GM21360 (cell line): ENCODE results near the gene DEDD.
A peak's percentile ranks its signal among the peaks of the same experiment; 100 is the strongest.

ENCODE experiments used
- ATAC-seq: cut with Tn5 transposase; IDR thresholded peaks from one replicate; pipeline ENCODE4 v1.9.1; 2021; ENCODE audit warnings: mild to moderate bottlenecking, moderate library complexity; ENCODE audit not compliant: unreplicated experiment

The DEDD gene, protein sequence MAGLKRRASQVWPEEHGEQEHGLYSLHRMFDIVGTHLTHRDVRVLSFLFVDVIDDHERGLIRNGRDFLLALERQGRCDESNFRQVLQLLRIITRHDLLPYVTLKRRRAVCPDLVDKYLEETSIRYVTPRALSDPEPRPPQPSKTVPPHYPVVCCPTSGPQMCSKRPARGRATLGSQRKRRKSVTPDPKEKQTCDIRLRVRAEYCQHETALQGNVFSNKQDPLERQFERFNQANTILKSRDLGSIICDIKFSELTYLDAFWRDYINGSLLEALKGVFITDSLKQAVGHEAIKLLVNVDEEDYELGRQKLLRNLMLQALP

DNA sequence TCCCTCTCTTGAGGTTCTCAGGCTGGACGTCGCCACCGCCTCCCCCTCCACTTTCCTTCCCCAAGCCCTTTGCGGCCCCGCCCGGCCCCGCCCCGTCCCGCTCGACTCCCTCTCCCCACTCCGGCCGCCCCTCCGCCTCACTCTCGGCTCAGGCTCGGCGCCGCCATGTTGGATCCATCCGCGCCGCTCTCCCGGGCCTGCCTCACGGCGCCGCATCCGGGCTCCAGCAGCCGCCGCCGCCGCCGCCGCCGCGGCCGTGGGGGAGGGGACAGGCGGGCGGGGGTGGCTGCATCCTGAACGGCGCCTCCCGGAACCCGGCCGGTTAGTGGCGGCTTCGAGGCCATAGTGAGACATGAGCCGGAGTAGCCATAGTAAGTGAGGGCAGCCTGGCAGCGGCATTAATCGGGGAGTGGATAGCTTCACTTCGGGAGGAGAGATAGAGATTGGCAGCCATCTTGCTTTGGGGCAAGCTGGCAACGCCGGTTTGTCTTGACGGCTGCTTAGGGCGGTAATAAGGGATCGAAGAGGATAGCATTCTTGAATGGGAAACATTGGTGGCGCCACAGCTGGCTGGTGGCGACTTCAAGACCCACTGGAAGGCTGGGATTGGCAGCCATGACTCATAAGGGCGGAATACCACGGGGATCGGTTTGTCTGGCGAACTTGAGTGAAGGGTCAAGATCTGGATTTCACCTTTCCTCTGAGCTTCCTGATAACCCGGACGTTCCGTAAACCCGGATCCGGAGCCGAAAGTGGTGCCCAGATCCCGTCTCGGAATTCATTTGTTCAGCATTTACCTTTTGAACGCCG is at the start of gene DEDD:
Gene DEDD, minus strand, starts transcription at position 258 of the 810 bp plus-strand sequence. CDS start 8,205 bp downstream, outside the sequence.
- peak; percentile 88 for ATAC-seq

DNA sequence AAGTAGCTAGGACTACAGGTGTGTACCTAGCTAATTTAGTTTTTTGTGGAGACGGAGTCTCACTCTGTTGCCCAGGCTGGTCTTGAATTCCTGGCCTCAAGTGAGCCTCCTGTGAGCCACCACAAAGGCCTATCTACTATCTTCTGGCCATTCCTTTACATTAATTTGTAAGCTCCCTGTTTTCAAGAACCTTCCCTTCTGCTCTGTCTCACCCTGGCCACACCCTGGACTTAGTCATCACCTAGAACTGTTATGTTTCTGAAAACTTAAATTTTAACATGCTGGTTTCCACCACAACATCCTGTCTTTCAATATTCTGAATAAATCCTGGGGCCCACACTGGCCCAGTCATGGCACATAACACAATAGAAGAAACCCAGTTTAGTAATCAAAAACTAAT is 49.7 kb upstream of the DEDD start:
- no peak for ATAC-seq

DNA sequence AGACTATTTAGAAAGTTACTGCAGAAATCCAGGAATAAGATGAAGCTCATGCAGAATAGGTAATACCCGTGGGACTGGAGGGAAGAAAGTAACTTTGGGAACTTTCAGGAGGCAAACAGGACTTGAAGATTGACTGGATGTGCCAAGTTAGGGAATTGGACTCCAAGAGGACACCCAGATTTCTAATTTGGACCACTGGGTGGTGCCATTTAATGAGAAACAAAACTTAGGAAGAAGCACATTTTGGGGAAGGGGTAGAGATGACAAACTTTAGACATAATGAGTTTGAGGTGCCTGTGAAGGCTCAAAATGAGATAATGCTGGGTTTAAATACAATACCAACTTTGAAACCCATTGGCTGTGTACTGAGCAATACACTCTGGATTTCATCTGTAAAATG is 48.2 kb upstream of the DEDD start:
- no peak for ATAC-seq

DNA sequence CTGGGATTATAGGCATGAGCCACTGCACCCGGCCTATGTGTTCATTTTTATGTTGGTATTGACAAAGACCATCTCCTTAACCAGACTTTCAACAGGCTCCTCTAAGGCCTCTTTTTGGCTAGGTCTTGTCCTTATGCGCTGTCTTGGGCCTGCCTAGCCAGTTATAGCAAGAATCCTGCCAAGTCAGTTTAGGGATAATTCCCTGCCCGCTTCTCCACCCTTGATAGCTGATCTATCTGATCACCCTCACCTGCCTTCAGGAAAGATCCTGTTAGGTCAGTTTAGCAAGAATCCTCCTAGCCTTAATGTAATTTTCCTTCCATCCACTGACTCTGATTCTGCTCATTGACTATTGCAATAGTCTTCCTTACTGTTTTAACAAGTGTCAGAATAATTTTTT is 47.2 kb upstream of the DEDD start:
- no peak for ATAC-seq

DNA sequence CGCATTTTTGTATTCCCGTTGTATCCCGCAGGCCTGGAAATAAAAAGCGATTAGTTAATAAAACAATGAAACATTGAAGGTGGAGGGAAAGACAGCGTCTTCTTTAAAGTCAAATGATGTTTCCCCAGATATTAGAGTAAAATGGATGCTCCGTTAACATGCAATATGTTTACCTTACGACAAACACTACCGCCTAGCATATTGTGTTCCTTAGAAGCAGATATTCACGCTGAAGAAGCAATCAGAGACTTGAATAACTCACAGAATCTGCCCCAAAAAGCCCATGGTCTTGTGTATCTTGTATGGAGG is 45.4 kb upstream of the DEDD start:
- no peak for ATAC-seq

DNA sequence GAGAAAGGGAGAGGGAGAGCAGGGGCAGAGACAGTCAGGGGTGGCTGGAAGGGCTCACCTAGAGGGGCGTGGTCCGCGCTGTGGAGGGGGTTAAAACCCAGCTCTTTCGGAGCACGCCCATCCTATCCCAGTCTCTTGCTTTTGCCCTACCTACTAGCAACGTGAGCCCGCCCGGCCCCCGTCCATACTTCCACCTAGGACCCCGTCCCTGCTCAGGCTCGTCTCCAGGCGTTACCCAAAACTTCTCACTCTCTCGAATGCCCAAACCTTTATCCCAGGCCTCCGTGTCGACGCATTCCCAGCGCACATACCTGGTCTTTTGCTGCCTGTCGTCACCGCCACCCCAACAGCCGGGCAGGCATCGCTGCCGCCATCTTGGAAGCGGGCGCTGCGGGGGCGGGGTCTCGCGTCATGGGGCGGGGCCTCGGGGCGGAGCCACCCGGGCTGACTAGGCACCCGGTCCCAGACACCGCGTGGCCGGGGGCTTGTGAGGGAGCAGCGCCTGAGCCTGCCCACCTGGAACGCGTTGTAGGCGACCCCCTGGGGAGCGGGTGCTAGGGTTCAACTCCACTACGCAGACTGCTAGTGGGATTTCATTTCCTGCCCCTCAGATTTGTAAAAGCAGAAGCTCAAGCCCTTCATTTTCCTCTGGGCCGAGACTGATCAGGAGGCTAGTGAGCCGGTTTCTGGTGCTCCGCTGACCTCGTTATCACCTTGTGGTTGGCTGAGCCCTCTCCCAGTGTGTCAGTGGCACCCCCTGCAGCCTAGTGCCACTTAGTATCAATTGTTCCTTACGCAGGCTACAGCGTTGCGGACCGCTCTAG is 44.9 kb upstream of the DEDD start, which contains the start of gene B4GALT3:
Gene B4GALT3, minus strand, starts transcription at position 396 of the 824 bp plus-strand sequence. CDS start 1,447 bp downstream, outside the sequence.
- ATAC-seq, result peak; percentile 84

DNA sequence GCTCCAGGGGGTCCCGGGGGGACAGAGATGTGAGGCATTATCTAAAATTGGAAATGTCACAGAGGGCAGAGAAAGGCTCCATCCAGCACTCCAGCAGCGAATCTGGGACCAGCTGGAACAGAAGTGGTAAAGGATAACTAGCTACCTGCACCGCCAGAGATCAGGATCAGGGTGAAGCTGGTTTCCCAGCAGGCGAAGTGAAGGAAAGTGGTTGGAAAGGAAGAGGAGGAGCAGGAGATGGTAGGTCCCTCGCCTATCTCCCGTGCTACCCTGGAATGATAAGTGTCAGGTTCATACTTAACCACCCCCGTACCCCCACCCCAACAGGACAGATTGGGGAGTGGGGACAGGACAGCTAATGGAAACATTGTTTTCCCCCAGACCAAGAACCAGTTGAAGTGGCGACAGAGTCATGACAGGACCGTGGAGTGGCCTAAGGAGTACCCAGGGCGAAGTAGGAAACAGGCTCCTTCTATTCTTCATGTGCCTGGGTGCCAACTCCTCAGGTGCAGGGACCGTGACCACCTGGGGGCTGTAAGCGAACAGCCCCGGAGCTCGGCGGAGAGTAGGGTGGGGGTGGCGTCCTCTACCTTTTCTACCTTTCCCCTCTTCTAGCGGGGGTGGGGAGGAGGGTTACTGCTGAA is 44.1 kb upstream of the DEDD start:
- ATAC-seq, result no peak

DNA sequence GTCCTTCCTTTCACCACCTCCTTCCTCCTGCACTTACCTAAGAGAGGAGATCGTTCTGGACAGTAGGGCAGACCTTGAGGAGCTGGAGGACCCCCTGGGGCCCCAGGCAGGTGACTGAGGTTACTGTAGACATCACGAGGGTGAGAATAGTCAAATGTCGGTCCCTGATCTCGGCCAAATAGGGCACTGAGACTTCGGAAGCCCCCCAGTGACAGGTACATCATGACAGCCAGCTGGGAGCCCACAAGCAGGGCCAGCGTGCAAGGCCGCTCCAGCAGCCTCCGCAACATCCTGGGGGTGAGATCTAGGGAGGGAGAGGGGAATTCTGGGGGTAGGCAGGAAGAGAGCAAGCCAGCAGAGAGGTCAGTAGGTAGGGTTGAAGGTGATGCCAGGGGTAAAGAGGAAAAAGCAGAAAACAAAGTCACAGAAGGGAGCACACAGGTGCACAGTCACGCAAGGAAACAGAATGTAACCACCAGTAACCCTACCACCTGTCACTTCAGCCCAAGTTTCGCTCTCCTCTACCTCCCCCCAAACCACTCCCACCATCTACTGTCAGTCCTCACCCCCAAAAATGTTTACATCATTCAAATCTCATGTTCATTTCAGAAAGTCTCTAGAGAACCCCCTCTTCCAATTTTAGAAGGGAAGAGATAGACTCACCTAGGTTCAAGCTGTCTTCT is 43.4 kb upstream of the DEDD start:
- ATAC-seq, result no peak

DNA sequence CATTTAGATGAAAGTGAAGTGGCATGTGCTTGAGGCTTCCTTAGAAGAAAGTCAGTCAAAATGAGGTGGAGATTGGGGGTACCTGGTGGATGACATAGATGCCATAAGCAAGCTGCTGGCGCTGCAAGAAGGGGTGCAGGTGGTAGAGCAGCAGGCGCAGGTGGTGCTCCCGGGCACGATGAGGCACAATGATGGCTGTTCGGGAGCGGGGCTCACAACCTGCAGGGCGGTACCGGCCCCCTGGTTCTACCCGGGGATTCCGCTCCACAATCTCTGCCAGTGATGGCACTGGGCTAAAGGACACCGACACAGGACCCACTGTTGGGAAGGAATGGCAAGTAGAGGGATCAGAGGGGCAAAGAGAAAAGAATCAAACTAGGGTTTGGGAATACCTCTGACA is 42.4 kb upstream of the DEDD start:
- no peak for ATAC-seq

DNA sequence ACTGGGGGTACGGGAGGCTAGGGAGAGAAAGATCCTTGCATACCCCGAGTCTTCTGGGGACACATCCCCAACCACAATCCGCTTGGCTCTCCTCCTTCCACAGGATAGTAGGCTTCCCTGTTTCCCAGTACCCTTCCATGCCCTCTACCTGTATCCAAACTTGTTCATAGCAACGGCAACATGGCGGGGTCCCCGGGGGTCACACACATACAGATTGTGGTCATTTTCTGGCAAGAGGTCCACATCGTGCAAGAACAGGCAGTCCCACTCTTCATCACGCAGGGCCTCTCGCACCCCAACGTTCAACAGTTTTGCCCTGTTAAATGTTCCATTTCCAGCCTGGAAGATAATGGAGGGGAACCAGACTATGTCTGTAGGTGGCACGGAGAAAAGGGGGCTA is 41.2 kb upstream of the DEDD start:
- no peak for ATAC-seq

DNA sequence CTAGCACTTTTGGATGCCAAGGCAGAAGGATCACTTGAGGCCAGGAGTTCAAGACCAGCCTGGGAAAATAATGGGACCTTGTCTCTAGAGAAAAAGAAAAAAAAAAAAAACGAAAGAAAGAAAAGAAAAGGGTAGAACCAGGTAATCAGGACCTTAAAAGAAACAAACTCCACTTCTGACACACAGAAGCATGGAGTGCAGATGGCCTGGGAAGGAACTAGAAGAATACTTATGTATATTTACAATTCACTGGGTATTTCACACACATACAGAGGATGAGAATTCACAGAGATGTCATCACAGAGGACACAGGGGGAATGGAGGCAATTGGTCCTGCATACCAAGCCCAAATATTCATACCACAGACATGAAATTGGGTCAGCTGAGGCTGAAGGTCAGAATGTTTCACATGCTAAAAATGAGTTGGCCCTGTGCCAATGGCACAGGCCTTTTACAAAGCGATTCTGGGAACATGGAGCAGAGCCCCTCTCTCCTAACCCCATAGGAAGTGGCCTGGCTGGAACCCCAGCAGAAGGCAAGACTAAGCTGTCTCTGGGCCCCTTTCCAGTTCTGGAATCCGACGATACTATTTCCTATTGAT is 40.4 kb upstream of the DEDD start:
- no peak for ATAC-seq

DNA sequence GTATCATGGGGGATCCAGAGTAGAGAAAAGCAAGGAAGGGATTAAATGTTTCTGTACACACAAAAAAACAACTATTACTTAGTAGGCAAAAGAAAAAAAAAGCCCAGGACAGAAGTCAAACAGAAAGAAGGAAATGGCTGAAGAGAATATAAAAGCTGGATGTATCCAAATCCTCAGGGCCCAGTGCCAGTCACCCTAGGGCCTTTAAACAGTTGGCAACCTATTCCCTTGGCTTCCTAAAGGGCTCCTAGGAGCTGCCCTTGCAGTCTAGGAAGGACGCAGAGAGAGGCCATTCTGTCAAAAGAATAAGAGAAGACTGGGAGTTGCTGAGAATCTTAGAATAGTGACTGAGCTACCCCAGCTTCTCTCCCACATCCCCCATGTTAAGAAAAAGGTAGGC is 39.9 kb upstream of the DEDD start:
- no peak for ATAC-seq

DNA sequence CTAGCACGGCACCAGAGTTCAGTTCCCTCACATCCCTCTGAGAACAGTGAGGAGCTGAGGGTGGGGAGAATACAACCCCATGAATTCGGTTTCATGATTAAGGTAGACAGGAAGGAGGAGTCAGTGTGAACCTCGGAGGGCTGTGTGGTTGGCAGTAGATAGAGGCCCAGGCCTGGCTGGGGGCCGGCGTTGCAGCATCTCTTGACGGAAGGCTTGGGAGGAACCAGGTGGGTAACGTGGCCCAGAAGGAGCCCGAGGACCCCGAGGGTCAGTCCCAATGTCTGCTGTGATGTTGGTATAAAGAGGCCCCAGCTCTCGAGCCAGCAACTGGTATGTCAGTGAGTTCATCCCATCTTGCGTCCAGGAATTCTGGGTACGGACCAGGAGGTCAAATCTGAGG is 39.2 kb upstream of the DEDD start:
- ATAC-seq, result no peak

DNA sequence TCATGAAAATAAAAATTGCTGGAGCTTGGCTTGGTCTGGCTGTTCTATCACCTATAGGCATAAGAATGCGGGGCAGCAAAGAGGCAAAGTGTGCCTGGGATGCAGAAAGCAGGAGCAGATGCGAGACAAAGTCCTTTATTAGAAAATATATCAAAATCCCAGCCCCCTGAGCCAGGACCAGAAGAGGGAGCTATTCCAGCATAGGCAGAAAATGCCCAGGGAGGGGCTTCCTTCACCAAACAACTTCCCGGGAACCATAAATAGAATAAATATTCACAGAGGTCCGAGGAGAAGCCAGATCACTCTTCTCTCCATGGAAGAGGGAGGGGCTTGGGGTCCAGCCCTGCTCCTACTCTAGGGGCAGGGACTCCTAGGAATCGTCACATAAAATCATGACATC is 38.7 kb upstream of the DEDD start:
- ATAC-seq, result no peak

DNA sequence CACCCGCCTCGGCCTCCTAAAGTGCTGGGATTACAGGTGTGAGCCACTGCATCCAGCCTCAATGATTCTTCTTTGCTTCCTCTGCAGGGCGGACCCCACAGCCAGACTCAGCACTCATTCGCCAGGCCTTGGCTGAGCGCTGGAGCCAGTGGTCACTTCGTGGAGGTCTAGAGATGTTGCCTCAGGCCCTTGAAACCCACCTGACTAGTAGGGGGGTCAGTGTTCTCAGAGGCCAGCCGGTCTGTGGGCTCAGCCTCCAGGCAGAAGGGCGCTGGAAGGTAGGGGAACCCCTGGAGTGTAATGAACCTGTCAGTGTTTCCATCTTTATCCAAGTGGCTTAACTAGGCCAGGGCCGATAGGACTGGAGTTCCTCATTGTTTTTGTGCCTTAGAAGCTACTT is 36.4 kb upstream of the DEDD start:
- ATAC-seq, result no peak

DNA sequence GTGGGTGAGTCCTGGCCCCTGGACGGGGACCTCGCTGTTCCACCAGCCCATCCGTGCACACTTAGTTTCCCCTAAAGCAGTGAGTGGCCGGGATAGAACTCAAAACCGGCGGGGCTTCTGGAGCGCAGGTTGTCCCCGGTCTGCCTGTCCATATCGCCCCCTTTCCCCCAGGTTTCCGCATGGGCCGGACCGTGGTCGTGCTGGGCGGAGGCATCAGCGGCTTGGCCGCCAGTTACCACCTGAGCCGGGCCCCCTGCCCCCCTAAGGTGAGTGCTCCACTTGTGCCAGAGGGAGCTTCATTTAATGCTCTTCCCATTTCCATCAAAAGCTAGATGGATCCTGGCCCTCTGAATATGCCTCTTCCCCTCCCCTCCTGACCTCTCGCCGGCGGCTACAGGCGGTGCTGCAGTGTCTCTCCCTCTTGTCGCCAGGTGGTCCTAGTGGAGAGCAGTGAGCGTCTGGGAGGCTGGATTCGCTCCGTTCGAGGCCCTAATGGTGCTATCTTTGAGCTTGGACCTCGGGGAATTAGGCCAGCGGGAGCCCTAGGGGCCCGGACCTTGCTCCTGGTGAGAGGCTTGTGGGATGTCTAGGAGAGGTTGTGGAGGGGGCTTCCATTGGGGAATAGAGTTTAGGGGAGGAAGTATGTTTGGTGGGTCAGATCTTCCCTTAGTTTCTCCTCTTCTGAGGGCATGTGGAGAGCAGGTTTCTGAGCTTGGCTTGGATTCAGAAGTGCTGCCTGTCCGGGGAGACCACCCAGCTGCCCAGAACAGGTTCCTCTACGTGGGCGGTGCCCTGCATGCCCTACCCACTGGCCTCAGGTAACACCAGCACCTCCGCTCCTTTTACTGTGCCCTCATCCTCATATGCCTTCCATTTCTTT is 34.4 kb upstream of the DEDD start:
- no peak for ATAC-seq

DNA sequence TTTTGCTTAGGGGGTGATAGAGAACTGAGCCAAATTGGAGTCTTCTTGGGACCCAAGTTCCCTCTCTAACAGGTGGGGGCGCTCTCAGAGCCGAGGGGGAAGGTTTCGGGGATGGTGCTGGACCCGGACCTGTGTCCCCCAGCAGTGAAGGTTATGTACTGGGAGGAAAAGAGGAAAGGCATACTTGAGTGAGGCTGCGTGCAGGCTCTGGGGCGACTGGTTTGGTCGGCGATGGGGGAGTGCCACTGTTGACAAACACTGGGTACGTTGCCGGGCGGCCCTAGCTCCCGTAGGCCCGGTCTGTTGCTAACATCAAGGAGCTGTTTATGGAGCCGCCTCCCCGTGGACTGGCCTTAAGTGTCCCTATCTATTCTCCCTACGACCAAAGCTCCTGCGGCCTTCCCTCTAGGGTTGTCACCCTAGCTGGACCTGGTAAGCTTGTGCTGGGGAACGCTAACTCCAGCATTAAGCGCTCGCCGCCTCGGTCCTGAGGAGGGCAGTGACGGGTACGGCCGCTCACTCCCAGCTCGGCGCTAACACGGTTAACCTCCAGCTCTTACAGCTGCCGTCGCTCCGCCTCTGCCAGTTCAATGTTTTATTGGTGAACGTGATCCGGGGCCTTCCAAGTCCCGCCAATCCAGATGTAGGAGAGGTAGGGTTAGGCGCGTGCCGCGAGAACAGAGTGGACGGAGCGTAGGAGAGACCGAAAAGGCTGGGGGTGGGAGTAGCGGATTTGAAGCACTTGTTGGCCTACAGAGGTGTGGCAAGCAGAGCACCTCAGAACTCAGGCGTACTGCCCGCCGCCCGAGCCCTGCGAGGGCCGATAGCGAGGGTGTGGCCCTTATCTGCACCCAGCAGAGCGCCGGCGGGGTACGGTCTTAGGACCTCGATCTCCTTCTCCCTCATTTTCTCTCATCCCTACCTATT is 33.5 kb upstream of the DEDD start, which contains the start of gene PPOX:
Gene PPOX, plus strand, starts transcription at position 685 of the 927 bp plus-strand sequence. CDS start 422 bp downstream, outside the sequence.
- ATAC-seq, result peak; percentile 88
